GM21723 (cell line): ENCODE results near the gene CTXN3.

Experiments
- ATAC-seq: cut with Tn5 transposase; IDR thresholded peaks from one replicate; pipeline ENCODE4 v1.9.1; 2021; ENCODE audit warnings: mild to moderate bottlenecking, moderate library complexity; ENCODE audit not compliant: unreplicated experiment

CTXN3 gene

DNA sequence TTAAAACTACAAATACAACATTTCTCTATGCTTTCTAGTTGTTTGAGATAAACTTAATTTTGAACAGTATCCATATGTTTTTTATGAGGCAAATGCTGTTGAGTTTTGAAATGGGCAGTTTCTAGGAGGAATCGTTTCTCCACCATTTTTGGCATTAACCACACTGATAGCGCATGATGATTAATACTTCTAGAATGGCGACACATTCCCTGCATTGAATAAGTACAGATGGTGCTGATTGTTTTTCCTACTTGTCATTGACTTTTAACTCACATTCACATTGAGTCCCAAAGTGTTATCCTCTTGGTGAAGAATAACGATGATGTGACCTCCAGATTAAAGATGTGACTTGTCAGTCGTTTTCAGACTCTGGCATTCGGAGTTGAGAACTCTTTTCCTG, 47.8 kb downstream of the CTXN3 start:
- ATAC-seq: no peak

DNA sequence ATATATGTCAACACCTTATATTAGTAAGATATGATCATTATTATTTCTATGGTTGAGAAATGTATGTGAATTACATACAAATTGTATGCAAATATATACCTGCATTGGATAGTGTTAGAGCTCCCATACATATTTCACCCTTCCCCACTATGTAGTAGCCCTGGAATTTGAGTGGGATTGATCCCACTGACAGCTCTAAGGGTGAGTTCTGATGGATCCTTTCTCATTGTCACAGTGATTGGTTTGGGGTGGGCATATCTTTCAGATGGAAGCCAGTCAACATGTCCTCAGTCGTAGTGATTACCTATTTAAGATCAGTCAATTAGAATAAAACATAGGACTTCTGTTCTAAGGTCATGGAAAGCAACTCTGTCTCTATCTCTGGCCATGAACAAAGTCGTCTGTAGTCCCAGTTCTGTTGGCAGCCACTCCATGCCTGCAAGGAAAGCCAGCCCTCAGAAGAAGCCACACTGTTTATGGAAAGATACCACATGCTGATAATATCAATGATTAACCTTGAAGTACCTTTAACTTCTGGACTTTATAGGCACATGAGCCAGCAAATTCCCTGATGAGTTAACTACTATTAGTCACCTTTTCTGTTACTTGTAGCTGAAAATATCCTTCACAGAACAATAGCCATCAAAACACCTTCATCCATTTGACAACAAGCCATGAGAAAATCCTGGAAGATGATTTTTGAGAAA, 49.2 kb downstream of the CTXN3 start:
- no peak for ATAC-seq

DNA sequence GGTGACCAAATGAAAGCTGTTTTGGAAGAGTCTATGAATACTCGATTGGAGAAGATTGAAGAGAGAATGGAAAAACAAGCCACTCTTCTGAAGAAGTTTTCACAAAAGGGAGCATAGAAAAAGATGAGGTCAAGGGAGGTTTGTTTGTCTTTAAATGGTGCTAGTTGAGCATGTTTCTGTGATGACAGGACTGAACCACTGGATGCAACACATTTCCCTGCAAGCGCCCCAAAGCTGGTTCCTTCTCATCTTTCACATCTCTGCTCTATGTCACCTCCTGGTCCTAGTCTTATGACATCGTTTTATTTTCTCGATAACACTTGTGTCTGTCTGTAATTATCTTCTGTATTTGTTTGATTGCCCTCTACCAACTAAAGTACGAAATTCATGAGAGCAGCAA, 50.5 kb downstream of the CTXN3 start:
- ATAC-seq: no peak

DNA sequence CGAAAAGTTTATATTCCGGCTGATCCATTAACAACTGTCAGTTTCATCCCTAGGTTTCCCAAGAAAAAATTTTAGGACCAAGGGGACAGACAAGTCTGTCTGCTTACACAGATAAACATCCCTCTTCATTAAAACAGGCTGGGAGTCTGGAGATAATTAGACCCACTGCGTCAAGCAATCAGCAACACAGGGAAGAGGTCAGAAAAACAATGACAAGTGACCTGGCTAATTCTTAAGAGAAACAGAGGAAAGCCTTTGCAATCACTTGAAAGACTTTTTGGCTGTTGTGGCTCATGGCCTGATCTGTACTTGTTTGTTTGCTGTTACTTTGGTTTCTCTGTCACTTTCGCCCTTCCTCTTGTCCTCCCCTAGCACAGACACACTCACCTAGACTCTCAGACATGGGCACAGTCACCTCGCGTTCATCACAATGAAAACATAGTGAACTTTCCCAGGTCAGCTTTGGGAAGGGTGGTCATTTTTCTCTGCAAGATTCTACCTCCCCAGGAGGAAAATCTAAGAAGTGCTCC, 51.4 kb downstream of the CTXN3 start:
- ATAC-seq: no peak

DNA sequence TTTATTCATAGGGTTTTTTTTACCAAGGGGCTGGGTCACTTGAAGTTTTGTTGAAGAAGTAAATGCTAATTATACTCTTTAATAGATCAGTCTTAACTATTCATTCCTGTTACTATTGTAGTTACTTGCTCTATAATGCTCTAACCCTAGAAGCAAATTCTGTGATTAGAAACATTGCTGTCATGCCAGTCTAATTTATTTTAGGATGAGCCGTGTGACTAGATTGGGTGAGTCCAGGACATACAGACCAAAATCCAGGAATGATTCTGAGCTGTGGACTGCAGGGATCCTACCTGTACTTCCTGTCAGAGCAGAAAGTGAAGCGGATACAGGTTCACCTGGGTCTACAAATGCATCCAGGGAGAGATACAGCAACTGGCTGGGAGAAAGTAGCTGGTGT, 53.6 kb downstream of the CTXN3 start:
- ATAC-seq: no peak

DNA sequence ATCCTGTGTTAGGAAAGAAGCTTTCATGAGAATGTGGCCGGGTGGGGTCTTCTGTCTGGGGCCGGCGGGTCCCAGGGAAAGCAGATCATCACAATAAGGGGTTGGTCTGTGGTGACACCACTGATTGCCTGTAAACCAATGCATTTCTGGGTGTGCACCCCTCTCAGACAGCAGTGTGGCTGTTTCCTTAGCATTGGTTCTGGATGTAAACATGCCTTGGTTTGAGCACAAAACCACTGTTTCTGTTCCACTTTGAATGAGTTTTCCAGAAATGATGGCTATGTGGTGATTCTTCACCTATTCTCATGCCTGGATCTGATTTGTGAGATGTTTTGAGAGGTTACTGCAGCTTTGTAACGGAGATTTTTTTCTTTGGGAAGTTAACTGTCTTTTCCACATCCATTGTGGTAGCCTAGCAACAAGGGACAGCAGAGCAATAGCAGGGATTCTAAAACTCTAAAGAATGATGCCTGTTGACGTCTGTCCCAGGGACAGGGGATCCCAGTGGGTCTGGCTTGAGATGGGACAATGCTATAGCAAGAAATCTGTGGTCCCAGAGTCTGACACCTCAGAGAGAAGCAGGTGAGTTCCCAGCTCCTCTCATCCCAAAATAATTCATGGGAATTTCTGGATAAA, 54.2 kb downstream of the CTXN3 start, which contains the start of gene CCDC192:
TSS of gene CCDC192 (plus strand) at position 466 of the 636 bp plus-strand sequence. CDS start at position 521, 55 bp downstream.
- ATAC-seq: no peak

DNA sequence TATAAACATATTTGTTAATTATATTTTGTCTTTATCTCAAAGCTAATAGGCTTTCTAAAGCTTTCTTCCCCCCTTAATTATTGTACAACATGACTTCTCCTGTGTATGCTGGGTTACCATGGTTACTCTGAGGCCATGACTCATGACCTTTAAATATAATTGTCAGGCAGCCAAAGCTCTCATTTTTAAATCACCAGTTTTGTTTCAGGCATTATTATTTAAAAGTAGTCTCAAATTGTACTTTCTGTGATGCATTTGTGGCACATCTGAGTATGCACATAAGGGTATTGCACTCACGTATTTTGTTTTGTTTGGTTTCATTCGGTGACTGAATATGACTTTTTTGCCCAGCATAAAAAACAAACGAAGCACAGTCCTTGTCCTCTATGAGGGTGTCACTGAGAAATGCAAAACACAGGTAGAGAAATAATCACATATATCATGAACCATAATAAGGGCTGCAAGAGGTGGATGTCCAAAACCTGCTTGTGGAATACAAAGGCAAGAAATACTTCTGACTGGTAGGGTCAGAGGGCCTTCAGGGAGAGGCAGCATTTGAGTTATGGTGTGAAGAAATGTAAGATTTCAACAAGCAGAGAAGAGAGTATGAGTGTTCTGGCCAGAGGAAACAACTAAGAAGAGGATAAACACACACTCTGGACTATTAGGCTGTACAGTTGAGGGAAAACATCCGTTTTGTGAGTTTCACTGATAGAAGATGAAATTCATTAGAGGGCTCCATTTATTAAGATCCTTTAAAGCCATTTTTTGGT, 56.4 kb downstream of the CTXN3 start:
- no peak for ATAC-seq

DNA sequence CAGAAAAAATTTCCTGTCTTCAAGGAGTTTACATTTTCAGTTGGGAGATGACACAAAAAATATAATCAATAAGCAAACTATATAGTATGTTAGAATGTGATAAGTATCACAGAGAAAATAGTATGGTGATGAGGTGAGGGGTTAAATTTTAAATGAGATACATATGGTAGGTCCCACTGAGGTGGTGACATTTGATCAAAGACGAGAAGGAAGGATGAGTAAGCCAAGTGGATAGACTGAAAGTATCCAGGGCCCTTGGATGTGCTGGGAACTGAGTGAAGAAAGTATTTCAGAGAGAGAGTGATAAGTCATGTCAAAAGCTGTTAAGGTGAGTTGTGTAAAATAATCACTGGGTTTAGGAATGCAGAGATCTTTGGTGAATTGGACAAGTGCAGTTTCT, 57.8 kb downstream of the CTXN3 start:
- ATAC-seq: no peak

DNA sequence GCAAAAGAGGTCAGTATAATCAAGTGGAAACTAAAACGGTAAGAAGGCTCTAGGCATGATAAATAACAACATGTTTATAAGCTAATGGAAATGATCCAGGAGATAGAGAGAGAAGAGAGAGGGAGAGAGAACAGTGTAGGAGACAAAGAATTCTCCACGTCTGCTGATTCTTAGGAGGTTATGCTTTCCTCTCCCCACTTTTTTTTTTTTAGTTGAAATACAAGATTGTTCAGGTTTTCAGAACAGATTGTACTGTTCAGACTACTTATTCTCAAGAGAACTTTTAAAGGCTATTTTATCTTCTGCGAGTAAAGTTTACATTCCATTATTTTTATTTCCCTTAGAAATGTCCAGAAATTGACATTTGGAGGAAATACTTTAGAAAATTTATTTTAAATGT, 58.3 kb downstream of the CTXN3 start:
- ATAC-seq: no peak
